ENCODE data around the gene KXD1. TPM values are rescaled to one million over a fixed set of nuclear protein-coding genes. Genes with fewer than 3 reads are reported as not detected.

KXD1 gene
- total RNA-seq, 1 experiment from 2014 or later: 120 TPM

DNA sequence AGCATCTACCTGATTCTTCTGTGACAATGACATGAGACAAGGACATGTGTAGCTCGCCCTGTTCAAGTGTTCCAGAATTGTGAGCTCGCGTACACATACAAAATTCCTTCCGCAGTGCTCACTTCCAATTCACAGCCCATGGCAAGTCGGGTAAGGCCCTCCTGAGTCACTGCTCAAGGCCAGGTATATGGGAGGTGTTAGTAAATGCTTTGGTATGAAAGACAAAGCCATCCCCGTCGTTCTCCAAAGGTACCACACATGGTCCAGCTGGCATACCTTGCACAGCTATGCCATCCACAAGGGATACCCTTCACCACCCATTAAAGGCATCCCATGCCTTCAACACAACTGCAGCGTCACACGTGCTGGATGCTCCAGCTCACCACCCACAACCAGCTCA is 31.4 kb upstream of the KXD1 start:
- BruUV-seq (replicated peaks): no TSS peak
- Mint-ChIP-seq H3K4me1 (ENCODE audit: insufficient read depth, unreplicated experiment) (peaks cover 7% of the 10 kb centered on the region), H3K27ac (ENCODE audit: low read depth, unreplicated experiment) (no peak overlapping the region), H3K4me3 (ENCODE audit: unreplicated experiment) (no peak overlapping the region), H3K27me3 (ENCODE audit: insufficient read depth, unreplicated experiment) (no peaks in the 10 kb centered on the region), H3K36me3 (ENCODE audit: insufficient read depth, unreplicated experiment) (peaks cover 7% of the 10 kb centered on the region), H3K9me3 (ENCODE audit: unreplicated experiment) (no peaks in the 10 kb centered on the region)
- peak; percentile 41 for DNase-seq (ENCODE audit: unreplicated experiment)
- TF ChIP-seq, protein P1, sequence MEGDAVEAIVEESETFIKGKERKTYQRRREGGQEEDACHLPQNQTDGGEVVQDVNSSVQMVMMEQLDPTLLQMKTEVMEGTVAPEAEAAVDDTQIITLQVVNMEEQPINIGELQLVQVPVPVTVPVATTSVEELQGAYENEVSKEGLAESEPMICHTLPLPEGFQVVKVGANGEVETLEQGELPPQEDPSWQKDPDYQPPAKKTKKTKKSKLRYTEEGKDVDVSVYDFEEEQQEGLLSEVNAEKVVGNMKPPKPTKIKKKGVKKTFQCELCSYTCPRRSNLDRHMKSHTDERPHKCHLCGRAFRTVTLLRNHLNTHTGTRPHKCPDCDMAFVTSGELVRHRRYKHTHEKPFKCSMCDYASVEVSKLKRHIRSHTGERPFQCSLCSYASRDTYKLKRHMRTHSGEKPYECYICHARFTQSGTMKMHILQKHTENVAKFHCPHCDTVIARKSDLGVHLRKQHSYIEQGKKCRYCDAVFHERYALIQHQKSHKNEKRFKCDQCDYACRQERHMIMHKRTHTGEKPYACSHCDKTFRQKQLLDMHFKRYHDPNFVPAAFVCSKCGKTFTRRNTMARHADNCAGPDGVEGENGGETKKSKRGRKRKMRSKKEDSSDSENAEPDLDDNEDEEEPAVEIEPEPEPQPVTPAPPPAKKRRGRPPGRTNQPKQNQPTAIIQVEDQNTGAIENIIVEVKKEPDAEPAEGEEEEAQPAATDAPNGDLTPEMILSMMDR (IDR thresholded peaks at IDR 0.05; ENCODE audit: unreplicated experiment): no peak
- POLR2A ChIA-PET: interaction anchor here (0.6 to 3.6 kb wide), 7 partner anchors 9 to 306 kb away, joined by 3 to 15 read pairs (median 7); partner anchors contain the start of genes FKBP8, KXD1, UBA52 and UPF1
- CTCF ChIA-PET: interaction anchor here (0.7 to 1.7 kb wide), 4 partner anchors 21 to 469 kb away, joined by 3 to 7 read pairs (median 4); no protein-coding TSS in a partner anchor
- intact Hi-C loops (cut with micrococcal nuclease): no loop called here

DNA sequence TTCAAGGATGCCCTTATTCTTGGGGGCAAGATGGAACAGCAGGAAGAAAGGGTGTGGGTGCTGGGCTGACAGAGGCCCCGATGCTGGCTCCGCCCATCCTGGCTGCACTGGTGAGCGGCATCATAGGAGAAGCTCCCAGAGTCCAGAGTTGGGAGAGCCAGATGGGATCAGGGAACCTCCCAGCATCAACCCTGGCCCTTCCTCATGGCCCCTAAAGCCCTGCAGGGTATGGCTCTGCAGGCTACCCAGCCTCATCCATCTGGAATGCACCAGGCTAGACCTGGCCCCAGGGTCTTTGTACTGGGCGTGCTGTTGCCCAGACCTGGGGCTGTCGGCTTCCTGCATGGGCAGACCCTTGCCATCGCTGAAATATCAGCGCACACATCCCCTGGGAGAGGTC is 27.9 kb upstream of the KXD1 start:
- ChIA-PET POLR2A (interaction anchor here (0.7 to 1.3 kb wide), 2 partner anchors 16 to 42 kb away, joined by 3 to 7 read pairs; partner anchors contain the start of gene UBA52), CTCF (interaction anchor here (0.7 kb wide), 1 partner anchor 13 kb away, joined by 4 read pairs; no protein-coding TSS in a partner anchor)
- BruUV-seq (replicated peaks): no TSS peak
- intact Hi-C loops (cut with micrococcal nuclease): no loop called here
- Mint-ChIP-seq H3K27me3 (ENCODE audit: insufficient read depth, unreplicated experiment) (no peaks in the 10 kb centered on the region), H3K4me3 (ENCODE audit: unreplicated experiment) (no peak overlapping the region), H3K4me1 (ENCODE audit: insufficient read depth, unreplicated experiment) (peaks cover 7% of the 10 kb centered on the region), H3K27ac (ENCODE audit: low read depth, unreplicated experiment) (no peak overlapping the region), H3K9me3 (ENCODE audit: unreplicated experiment) (no peaks in the 10 kb centered on the region), H3K36me3 (ENCODE audit: insufficient read depth, unreplicated experiment) (peaks cover 16% of the 10 kb centered on the region)
- TF ChIP-seq, protein P1 (IDR thresholded peaks at IDR 0.05; ENCODE audit: unreplicated experiment): no peak
- no peak for DNase-seq (ENCODE audit: unreplicated experiment)

DNA sequence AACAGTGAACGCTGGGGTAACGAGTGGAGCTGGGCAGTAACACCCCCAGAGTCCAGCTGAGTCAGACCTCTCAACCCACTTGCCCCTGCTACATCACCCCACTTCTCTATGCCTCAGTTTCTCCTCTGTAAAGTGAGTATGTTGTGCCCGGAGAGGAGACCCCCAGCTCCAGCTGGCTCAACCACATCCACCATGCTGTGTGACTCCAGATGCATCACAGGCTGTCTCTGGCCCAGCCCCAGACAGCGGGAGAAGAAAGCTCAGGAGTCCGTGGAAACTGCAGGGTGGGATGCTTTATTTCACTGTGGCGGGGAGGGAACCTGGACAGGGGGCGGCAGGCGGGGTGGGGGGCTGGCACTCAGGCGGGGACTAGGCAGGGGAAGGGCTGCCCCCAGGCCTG is 26.2 kb upstream of the KXD1 start:
- no TSS peak for BruUV-seq (replicated peaks)
- Mint-ChIP-seq H3K27ac (ENCODE audit: low read depth, unreplicated experiment) (no peak overlapping the region), H3K27me3 (ENCODE audit: insufficient read depth, unreplicated experiment) (no peaks in the 10 kb centered on the region), H3K4me1 (ENCODE audit: insufficient read depth, unreplicated experiment) (peaks cover 4% of the 10 kb centered on the region), H3K9me3 (ENCODE audit: unreplicated experiment) (no peaks in the 10 kb centered on the region), H3K4me3 (ENCODE audit: unreplicated experiment) (no peak overlapping the region), H3K36me3 (ENCODE audit: insufficient read depth, unreplicated experiment) (peaks cover 26% of the 10 kb centered on the region)
- DNase-seq (ENCODE audit: unreplicated experiment): no peak
- TF ChIP-seq, protein P1 (IDR thresholded peaks at IDR 0.05; ENCODE audit: unreplicated experiment): no peak
- ChIA-PET CTCF (interaction anchor here (0.7 kb wide), 1 partner anchor 145 kb away, joined by 3 read pairs; no protein-coding TSS in a partner anchor), POLR2A (interaction anchor here (2.6 kb wide), 1 partner anchor 8 kb away, joined by 7 read pairs; no protein-coding TSS in a partner anchor)
- intact Hi-C loops (cut with micrococcal nuclease): no loop called here

DNA sequence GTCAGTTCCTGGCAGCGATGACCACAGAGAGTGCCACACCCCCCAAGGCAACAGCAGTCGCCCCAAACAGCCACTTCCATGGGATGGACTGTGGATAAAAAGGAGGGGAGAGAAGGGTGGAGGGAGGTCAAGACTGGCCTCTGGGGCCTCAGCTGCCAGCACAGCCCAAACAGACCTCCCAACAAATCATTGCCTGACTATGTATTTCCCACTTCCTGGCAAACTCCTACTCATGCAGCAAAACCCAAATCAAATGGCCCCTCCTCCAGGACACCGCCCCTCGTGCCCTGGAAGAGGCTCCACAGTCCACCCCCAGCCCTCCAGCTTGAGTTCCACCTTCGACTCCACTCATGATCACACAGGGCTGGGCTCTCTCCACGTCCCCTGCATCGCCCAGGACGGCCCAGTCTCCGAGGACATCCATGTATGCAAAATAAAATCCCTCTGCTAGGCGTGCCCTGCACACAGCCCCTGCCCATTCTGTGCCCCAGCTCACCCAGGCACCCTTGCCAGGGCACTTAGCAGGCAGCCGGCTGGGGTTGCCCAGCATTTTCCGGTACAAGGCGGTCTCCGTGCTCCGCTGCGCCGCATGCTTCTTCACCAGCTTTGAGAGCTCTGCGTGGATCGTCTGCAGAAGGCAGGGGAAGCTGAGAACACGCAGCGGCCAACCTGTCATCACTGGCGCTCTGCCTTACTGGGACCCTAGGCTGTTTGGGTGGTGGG is 25.3 kb upstream of the KXD1 start:
- no TSS peak for BruUV-seq (replicated peaks)
- H3K9me3 Mint-ChIP-seq (ENCODE audit: unreplicated experiment): no peaks in the 10 kb centered on the region
- DNase-seq (ENCODE audit: unreplicated experiment): no peak
- ChIA-PET POLR2A (interaction anchor here (2.6 kb wide), 1 partner anchor 9 kb away, joined by 7 read pairs; no protein-coding TSS in a partner anchor), CTCF (interaction anchor here (1.1 to 1.2 kb wide), 2 partner anchors 13 to 65 kb away, joined by 3 read pairs; no protein-coding TSS in a partner anchor)
- H3K4me1 Mint-ChIP-seq (ENCODE audit: insufficient read depth, unreplicated experiment): peaks cover 4% of the 10 kb centered on the region
- TF ChIP-seq, protein P1 (IDR thresholded peaks at IDR 0.05; ENCODE audit: unreplicated experiment): no peak
- intact Hi-C loops (cut with micrococcal nuclease): no loop called here
- no peak overlapping the region for H3K4me3 Mint-ChIP-seq (ENCODE audit: unreplicated experiment)
- H3K36me3 Mint-ChIP-seq (ENCODE audit: insufficient read depth, unreplicated experiment): peaks cover 32% of the 10 kb centered on the region
- no peak overlapping the region for H3K27ac Mint-ChIP-seq (ENCODE audit: low read depth, unreplicated experiment)
- no peaks in the 10 kb centered on the region for H3K27me3 Mint-ChIP-seq (ENCODE audit: insufficient read depth, unreplicated experiment)

All from MCF 10A (cell line).